Testis (tissue), 2 donors: Measurements from ENCODE around the gene RFX1.

Source experiments
- POLR2A ChIP-seq: fragments of 450-650 bp; IDR thresholded peaks from one replicate; pipeline ENCODE4 v1.6.1; 2017; ENCODE audit warnings: antibody characterized with exemption, mild to moderate bottlenecking, moderate library complexity
- TF ChIP-seq, protein P1 (sequence below), 3 experiments: fragments of 450-650 bp in 2 of 3; fragments of 200-600 bp in 1 of 3; sonication (generic) in 1 of 3; IDR thresholded peaks; one replicate each; pipeline ENCODE4 v1.5.1; 2016 to 2019; ENCODE audit warnings: antibody characterized with exemption in 3 of 3, mild to moderate bottlenecking in 2 of 3, moderate library complexity in 1 of 3

- TF ChIP-seq, protein P1, sequence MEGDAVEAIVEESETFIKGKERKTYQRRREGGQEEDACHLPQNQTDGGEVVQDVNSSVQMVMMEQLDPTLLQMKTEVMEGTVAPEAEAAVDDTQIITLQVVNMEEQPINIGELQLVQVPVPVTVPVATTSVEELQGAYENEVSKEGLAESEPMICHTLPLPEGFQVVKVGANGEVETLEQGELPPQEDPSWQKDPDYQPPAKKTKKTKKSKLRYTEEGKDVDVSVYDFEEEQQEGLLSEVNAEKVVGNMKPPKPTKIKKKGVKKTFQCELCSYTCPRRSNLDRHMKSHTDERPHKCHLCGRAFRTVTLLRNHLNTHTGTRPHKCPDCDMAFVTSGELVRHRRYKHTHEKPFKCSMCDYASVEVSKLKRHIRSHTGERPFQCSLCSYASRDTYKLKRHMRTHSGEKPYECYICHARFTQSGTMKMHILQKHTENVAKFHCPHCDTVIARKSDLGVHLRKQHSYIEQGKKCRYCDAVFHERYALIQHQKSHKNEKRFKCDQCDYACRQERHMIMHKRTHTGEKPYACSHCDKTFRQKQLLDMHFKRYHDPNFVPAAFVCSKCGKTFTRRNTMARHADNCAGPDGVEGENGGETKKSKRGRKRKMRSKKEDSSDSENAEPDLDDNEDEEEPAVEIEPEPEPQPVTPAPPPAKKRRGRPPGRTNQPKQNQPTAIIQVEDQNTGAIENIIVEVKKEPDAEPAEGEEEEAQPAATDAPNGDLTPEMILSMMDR (IDR thresholded peaks at IDR 0.05), result no peak
- TF ChIP-seq POLR2A, result no peak
These were observed 46.8 kb downstream of the RFX1 start for GRCh38 chr19:13959141-13959961.
